Measurements from ENCODE around the gene ZDHHC20. TPM values are rescaled to one million over a fixed set of nuclear protein-coding genes. Genes with fewer than 3 reads are reported as not detected.

The ZDHHC20 gene, protein sequence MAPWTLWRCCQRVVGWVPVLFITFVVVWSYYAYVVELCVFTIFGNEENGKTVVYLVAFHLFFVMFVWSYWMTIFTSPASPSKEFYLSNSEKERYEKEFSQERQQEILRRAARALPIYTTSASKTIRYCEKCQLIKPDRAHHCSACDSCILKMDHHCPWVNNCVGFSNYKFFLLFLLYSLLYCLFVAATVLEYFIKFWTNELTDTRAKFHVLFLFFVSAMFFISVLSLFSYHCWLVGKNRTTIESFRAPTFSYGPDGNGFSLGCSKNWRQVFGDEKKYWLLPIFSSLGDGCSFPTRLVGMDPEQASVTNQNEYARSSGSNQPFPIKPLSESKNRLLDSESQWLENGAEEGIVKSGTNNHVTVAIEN
- 100 to 1,000 TPM in 1 of 4 donors, 10 to 100 TPM in 3; 20.7 to 161 (median 61.9) TPM for total RNA-seq

DNA sequence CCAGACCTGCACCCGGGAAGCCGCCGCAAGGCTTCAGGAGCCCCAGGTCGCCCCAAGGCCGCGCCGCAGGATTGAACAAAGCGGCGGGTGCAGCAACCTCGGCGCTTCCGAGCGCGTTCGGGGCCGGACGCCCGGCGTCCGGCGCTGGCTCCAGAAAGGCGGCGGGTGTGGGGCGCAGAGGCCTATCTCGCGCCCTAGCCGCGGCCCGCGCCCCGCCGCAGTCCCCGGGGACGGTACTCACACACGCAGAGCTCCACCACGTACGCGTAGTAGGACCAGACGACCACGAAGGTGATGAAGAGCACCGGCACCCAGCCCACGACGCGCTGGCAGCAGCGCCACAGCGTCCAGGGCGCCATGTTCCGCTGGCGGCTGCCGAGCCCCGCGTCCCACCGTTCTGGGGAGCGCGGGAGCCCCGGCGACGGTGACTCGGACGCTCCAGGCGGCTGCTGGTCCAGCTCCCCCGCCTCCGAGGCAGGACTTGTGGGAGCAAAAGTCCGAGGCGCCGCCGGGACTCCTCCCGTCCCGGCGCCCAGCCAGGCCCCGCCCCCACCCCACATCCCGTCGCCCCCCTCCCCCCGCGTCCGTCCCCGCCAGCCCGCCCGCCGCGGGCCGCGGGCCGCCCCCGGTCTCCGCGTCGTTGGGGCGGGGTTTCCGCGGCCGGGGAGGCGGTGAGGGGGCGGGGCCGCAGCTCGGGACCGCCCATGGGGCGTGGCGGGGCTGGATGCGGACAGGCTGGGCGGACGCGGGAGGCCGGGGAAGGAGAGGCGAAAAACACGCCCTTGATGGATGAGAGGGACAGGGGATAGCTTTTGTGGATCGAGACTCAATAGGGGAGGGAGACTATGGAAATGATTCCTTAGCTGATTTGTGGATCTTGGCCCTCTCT, at the start of gene ZDHHC20:
ZDHHC20 (minus strand) TSS at position 491 of the 889 bp plus-strand sequence; CDS start at position 359, 132 bp downstream.
- intact Hi-C loops (cut with DNase I; ENCODE audit: low total_unique reads): no loop called here
- no peaks in the 10 kb centered on the region for H3K9me3 ChIP-seq
- DNase-seq: peak; percentile 88 to 94
- H3K27ac ChIP-seq: peak within 1 kb of the TSS; percentile 94 to 95
- no peaks in the 10 kb centered on the region for H3K36me3 ChIP-seq
- H3K4me3 ChIP-seq: peak within 1 kb of the TSS; percentile 88 to 92
- H3K27me3 ChIP-seq: no peaks in the 10 kb centered on the region
- peak; percentile 56 to 78 for TF ChIP-seq POLR2A (IDR thresholded peaks at IDR 0.05)
- TF ChIP-seq, protein P1, sequence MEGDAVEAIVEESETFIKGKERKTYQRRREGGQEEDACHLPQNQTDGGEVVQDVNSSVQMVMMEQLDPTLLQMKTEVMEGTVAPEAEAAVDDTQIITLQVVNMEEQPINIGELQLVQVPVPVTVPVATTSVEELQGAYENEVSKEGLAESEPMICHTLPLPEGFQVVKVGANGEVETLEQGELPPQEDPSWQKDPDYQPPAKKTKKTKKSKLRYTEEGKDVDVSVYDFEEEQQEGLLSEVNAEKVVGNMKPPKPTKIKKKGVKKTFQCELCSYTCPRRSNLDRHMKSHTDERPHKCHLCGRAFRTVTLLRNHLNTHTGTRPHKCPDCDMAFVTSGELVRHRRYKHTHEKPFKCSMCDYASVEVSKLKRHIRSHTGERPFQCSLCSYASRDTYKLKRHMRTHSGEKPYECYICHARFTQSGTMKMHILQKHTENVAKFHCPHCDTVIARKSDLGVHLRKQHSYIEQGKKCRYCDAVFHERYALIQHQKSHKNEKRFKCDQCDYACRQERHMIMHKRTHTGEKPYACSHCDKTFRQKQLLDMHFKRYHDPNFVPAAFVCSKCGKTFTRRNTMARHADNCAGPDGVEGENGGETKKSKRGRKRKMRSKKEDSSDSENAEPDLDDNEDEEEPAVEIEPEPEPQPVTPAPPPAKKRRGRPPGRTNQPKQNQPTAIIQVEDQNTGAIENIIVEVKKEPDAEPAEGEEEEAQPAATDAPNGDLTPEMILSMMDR (IDR thresholded peaks at IDR 0.05): no peak
- H3K4me1 ChIP-seq: no peaks in the 10 kb centered on the region

DNA sequence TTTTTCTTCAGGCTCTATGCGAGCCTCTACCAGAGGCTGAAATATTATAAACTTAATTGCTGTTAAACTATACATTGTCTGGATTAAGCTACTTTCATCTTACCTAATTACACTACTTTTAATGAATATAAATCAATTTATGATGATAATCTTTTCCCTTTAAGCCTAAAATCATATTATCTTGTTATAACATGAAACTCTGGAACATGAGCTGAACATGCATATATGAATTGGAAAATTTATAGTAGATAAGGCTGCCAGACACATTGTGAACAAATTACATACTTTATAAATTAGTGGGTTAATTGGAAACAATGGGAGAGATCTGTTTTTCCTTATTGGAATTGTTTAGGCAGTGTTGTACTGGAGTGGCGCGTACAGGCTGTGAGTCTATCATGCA, 45.3 kb upstream of the ZDHHC20 start:
- H3K4me1 ChIP-seq: no peaks in the 10 kb centered on the region
- H3K27me3 ChIP-seq: no peaks in the 10 kb centered on the region
- H3K36me3 ChIP-seq: no peaks in the 10 kb centered on the region
- intact Hi-C loops (cut with DNase I; ENCODE audit: low total_unique reads): no loop called here
- no peaks in the 10 kb centered on the region for H3K9me3 ChIP-seq
- no peak overlapping the region for H3K27ac ChIP-seq
- no peak for DNase-seq
- no peak overlapping the region for H3K4me3 ChIP-seq
- TF ChIP-seq, protein P1 (IDR thresholded peaks at IDR 0.05): no peak
- no peak for TF ChIP-seq POLR2A (IDR thresholded peaks at IDR 0.05)

DNA sequence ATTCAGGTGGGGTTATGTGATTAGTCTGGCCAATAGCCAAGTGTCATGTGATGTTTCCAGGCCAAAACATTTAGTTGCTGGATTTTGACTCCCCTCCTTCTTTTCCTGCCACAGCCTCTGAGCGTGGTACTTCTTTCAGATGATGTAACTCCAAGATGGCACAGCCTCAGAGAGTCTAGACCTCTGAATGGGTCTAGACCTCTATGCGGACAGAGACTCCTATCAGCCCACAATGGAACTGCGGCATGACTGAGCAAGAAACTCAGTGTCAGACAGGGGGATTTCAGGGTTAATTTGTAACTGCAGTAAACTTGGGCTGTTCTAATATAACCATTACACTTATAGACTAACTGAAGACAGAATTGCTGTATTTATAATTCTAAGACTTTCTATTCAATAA, 42.6 kb upstream of the ZDHHC20 start:
- Histone ChIP-seq H3K4me1 (no peaks in the 10 kb centered on the region), H3K36me3 (no peaks in the 10 kb centered on the region), H3K4me3 (no peak overlapping the region), H3K27ac (no peak overlapping the region), H3K27me3 (no peaks in the 10 kb centered on the region), H3K9me3 (no peaks in the 10 kb centered on the region)
- intact Hi-C loops (cut with DNase I; ENCODE audit: low total_unique reads): no loop called here
- DNase-seq: no peak
- TF ChIP-seq POLR2A (IDR thresholded peaks at IDR 0.05): no peak
- TF ChIP-seq, protein P1 (IDR thresholded peaks at IDR 0.05): no peak

DNA sequence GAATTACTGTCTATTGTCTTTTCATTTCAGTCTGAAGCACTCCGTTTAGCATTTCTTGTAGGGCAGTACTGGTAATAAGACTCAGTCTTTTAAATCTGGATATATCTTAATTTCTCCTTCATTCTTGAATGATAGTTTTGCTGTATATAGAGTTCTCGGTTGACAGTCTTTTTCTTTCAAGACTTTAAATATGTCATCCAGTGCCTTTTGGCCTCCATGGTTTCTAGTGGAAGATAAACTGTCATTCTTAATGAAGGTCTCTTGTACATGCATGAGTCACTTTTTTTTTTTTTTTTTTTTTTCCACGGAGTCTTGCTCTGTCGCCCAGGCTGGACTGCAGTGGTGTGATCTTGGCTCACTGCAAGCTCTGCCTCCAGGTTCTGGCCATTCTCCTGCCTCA, 27.2 kb upstream of the ZDHHC20 start:
- peaks cover 0 to 7% of the 10 kb centered on the region in 2 donors for H3K9me3 ChIP-seq
- no peak for DNase-seq
- TF ChIP-seq, protein P1 (IDR thresholded peaks at IDR 0.05): no peak
- no peak for TF ChIP-seq POLR2A (IDR thresholded peaks at IDR 0.05)
- no peaks in the 10 kb centered on the region for H3K4me1 ChIP-seq
- H3K36me3 ChIP-seq: no peaks in the 10 kb centered on the region
- intact Hi-C loops (cut with DNase I; ENCODE audit: low total_unique reads): loop anchor here (10.0 kb wide), 1 partner anchor 372 kb away; no protein-coding TSS in a partner anchor
- H3K27me3 ChIP-seq: no peaks in the 10 kb centered on the region
- no peak overlapping the region for H3K4me3 ChIP-seq
- H3K27ac ChIP-seq: no peak overlapping the region

Data from uterus (tissue), 4 donors.